ENCODE data around the gene SLC22A8. TPM values are rescaled to one million over a fixed set of nuclear protein-coding genes. Genes with fewer than 3 reads are reported as not detected.

The SLC22A8 gene
- total and polyA plus RNA-seq, 2 of the 13 experiments (the other 11 are each of a cell fraction or from before 2014, with no cell fraction given), result 0.04 to 0.05 TPM

DNA sequence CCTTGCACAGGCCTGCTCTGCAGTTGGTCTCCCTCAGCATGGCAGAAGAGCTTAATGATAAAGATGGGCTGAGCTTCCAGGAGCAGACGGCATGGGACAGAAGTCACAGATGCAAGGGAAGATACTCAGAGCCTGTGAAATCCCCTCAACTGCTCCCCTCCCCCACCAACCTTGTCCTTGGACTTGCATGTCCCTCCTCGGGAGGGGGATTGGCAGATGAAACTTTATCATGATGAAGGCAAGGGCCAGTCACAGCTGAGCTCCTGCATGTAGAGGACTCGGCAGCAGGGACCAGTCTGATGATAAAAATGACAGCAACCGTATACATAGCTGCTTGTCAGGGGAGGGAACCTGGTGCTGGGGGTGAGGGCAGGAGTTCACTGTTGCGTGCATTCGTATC, 6.8 kb upstream of the SLC22A8 start:
- intact Hi-C loops (cut with micrococcal nuclease; ENCODE audit: unreplicated experiment), result no loop called here
- BruUV-seq (replicated peaks), result no TSS peak
- Histone ChIP-seq H3K4me3 (replicated peaks in 1 of 3; ENCODE audit: insufficient read depth in 1 of 3, low read depth in 2 of 3, low read length in 3 of 3) (no peak overlapping the region), H2AFZ (ENCODE audit: low read length) (no peak overlapping the region), H3K27ac (ENCODE audit: extremely low read length, insufficient read depth, low read length) (no peak overlapping the region), H3K9ac (ENCODE audit: insufficient read depth, low read depth, low read length) (no peak overlapping the region), H3K27me3 (ENCODE audit: control insufficient read depth in 1 of 2, insufficient read depth in 2 of 2, low read length in 2 of 2) (peaks cover 3 to 11% of the 10 kb centered on the region in 2 experiments; a peak in 3 of 5 replicates), H3K4me1 (ENCODE audit: insufficient read depth, low read length) (peaks cover 2% of the 10 kb centered on the region; the same call in 1 of the 2 replicates), H4K20me1 (ENCODE audit: insufficient read depth, low read length) (no peaks in the 10 kb centered on the region), H3K4me2 (ENCODE audit: low read depth, low read length) (no peak overlapping the region), H3K79me2 (ENCODE audit: insufficient read depth, low read length) (no peaks in the 10 kb centered on the region), H3K36me3 (replicated peaks in 1 of 2; ENCODE audit: control insufficient read depth in 1 of 2, insufficient read depth in 2 of 2, low read length in 2 of 2) (no peaks in the 10 kb centered on the region), H3K9me3 (ENCODE audit: low read length) (no peaks in the 10 kb centered on the region)
- ChIA-PET POLR2A (interaction anchor here (1.7 kb wide), 1 partner anchor 117 kb away, joined by 6 read pairs; no protein-coding TSS in a partner anchor), CTCF (ENCODE audit: low intra/inter-chr PET ratio, low total read pairs) (interaction anchor here (6.9 kb wide), 1 partner anchor 115 kb away, joined by 132 read pairs; no protein-coding TSS in a partner anchor)
- TF ChIP-seq ZNF10 (CRISPR knock-in tag; IDR thresholded peaks at IDR 0.05; ENCODE audit: borderline replicate concordance, low read depth), result no peak
- WGBS (ENCODE audit: low lambda C conversion rate), result 9% methylated on average over 5 of the region's 6 CpGs
- FAIRE-seq (no peak), ATAC-seq (no peak), DNase-seq (ENCODE audit: low spot score) (no peak)
- in situ Hi-C loops (cut with HindIII; ENCODE audit: extremely low pct_ligation_motif_present, low pct_unique_long_range_greater_than_20kb), result loop anchor here (5.0 kb wide), 1 partner anchor 115 kb away; no protein-coding TSS in a partner anchor

GRCh38 chr11:63020671-63021291, 5.1 kb upstream of the SLC22A8 start:
- peaks cover 10% of the 10 kb centered on the region for H3K4me1 ChIP-seq (ENCODE audit: insufficient read depth, low read length)
- ChIA-PET POLR2A (no interaction called here), CTCF (ENCODE audit: low intra/inter-chr PET ratio, low total read pairs) (interaction anchor here (6.9 kb wide), 1 partner anchor 113 kb away, joined by 132 read pairs; no protein-coding TSS in a partner anchor)
- no peaks in the 10 kb centered on the region for H3K79me2 ChIP-seq (ENCODE audit: insufficient read depth, low read length)
- DNase-seq (ENCODE audit: low spot score) (no peak), FAIRE-seq (no peak), ATAC-seq (peak; percentile 12; the same call in 1 of the 3 replicates)
- no peak overlapping the region for H2AFZ ChIP-seq (ENCODE audit: low read length)
- H3K27me3 ChIP-seq (ENCODE audit: control insufficient read depth in 1 of 2, insufficient read depth in 2 of 2, low read length in 2 of 2), result peaks cover 6 to 11% of the 10 kb centered on the region in 2 experiments; a peak in 3 of 5 replicates
- H3K4me3 ChIP-seq (replicated peaks in 1 of 3; ENCODE audit: insufficient read depth in 1 of 3, low read depth in 2 of 3, low read length in 3 of 3), result no peak overlapping the region
- H4K20me1 ChIP-seq (ENCODE audit: insufficient read depth, low read length), result no peaks in the 10 kb centered on the region
- intact Hi-C loops (cut with micrococcal nuclease; ENCODE audit: unreplicated experiment), result no loop called here
- TF ChIP-seq ZBTB33 (CRISPR knock-in tag; IDR thresholded peaks at IDR 0.05), result peak; percentile 44; the same call in 1 of the 2 replicates
- TF ChIP-seq ZNF44 (CRISPR knock-in tag; IDR thresholded peaks at IDR 0.05), result no peak
- TF ChIP-seq, protein P1, sequence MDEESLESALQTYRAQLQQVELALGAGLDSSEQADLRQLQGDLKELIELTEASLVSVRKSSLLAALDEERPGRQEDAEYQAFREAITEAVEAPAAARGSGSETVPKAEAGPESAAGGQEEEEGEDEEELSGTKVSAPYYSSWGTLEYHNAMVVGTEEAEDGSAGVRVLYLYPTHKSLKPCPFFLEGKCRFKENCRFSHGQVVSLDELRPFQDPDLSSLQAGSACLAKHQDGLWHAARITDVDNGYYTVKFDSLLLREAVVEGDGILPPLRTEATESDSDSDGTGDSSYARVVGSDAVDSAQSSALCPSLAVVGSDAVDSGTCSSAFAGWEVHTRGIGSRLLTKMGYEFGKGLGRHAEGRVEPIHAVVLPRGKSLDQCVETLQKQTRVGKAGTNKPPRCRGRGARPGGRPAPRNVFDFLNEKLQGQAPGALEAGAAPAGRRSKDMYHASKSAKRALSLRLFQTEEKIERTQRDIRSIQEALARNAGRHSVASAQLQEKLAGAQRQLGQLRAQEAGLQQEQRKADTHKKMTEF (CRISPR knock-in tag; IDR thresholded peaks at IDR 0.05), result no peak
- peak; percentile 66 for TF ChIP-seq CTCF (CRISPR knock-in tag; IDR thresholded peaks at IDR 0.05)
- TF ChIP-seq CENPT (CRISPR knock-in tag; IDR thresholded peaks at IDR 0.05; ENCODE audit: low read depth), result no peak
- TF ChIP-seq STAG1 (CRISPR knock-in tag; IDR thresholded peaks at IDR 0.05), result peak; percentile 10; the same call in 1 of the 2 replicates
- H3K9ac ChIP-seq (ENCODE audit: insufficient read depth, low read depth, low read length), result no peak overlapping the region
- no peak overlapping the region for H3K27ac ChIP-seq (ENCODE audit: extremely low read length, insufficient read depth, low read length)
- WGBS (ENCODE audit: low lambda C conversion rate), result 13% methylated on average over 6 of the region's 24 CpGs
- no peaks in the 10 kb centered on the region for H3K36me3 ChIP-seq (replicated peaks in 1 of 2; ENCODE audit: control insufficient read depth in 1 of 2, insufficient read depth in 2 of 2, low read length in 2 of 2)
- no peak overlapping the region for H3K4me2 ChIP-seq (ENCODE audit: low read depth, low read length)
- no peaks in the 10 kb centered on the region for H3K9me3 ChIP-seq (ENCODE audit: low read length)
- no TSS peak for BruUV-seq (replicated peaks)
- in situ Hi-C loops (cut with HindIII; ENCODE audit: extremely low pct_ligation_motif_present, low pct_unique_long_range_greater_than_20kb), result loop anchor here (5.0 kb wide), 1 partner anchor 113 kb away; no protein-coding TSS in a partner anchor

Data from HepG2 (cell line).